GM12873 (cell line): ENCODE results near the gene CREB5.

Source experiments
- CTCF ChIP-seq: IDR thresholded peaks from 2 replicates; pipeline ENCODE4 v1.5.1; 2012; ENCODE audit warnings: low read depth, mild to moderate bottlenecking, moderate library complexity, low read length, control low read depth; ENCODE audit not compliant: insufficient read depth; ENCODE audit errors: missing control alignments

Gene CREB5

GRCh38 chr7:28533731-28534531, 121.6 kb downstream of the CREB5 start:
- TF ChIP-seq CTCF, result no peak

GRCh38 chr7:28536259-28536658, 123.9 kb downstream of the CREB5 start:
- peak; percentile 11 for TF ChIP-seq CTCF

- no peak for TF ChIP-seq CTCF
Observed at GRCh38 chr7:28539289-28539981, 127.1 kb downstream of the CREB5 start.

GRCh38 chr7:28542410-28542809, 130.1 kb downstream of the CREB5 start:
- no peak for TF ChIP-seq CTCF

- no peak for TF ChIP-seq CTCF
Observed at GRCh38 chr7:28544453-28545117, 132.3 kb downstream of the CREB5 start.

- TF ChIP-seq CTCF, result no peak
Observed at GRCh38 chr7:28546067-28546466, 133.7 kb downstream of the CREB5 start.

- TF ChIP-seq CTCF, result no peak
Observed at GRCh38 chr7:28547115-28547514, 134.8 kb downstream of the CREB5 start.
